B cell (primary cell): ENCODE data around the gene FOLR3. TPM values are rescaled to one million over a fixed set of nuclear protein-coding genes. Genes with fewer than 3 reads are reported as not detected.

Experiments used
- ATAC-seq: fragments of 200-7000 bp; cut with Tn5 transposase; one replicate; pipeline ENCODE4 v1.10.0; 2021; ENCODE audit warnings: low read depth, mild to moderate bottlenecking, moderate number of reproducible peaks, moderate library complexity
- CTCF ChIA-PET: fragments of 350-600 bp; sonication (Branson Sonifier 250); formaldehyde crosslinking; loops from one replicate; lab custom pipeline; 2021; ENCODE audit warnings: antibody characterized with exemption, inconsistent platforms; lab: Charles Lee
- POLR2A ChIA-PET: fragments of 350-600 bp; sonication (Branson Sonifier 250); formaldehyde crosslinking; loops from one replicate; lab custom pipeline; 2021; ENCODE audit warnings: antibody characterized with exemption; lab: Charles Lee
- DNase-seq: peaks from one replicate; pipeline ENCODE4 v3.0.0; 2013
- H2AFZ ChIP-seq: 2 replicates; pipeline ENCODE4 v1.6.1; 2012; ENCODE audit warnings: mild to moderate bottlenecking, low read depth, low read length; ENCODE audit not compliant: insufficient read depth, poor library complexity, severe bottlenecking
- H3K27ac ChIP-seq, 2 donors: 1 replicate in 1 of 2; 2 replicates in 1 of 2; pipeline ENCODE4 v1.5.1; 2012 to 2013; ENCODE audit warnings: low read length in 2 of 2, mild to moderate bottlenecking in 2 of 2, moderate library complexity in 1 of 2
- H3K27me3 ChIP-seq, 4 experiments: fragments of 200-600 bp in 1 of 4; sonication (generic) in 1 of 4; replicated peaks in 1 of 4; 1 replicate in 2 of 4; 2 replicates in 2 of 4; pipeline versions ENCODE4 v1.6.1 to v1.7.0; 2013 to 2016; ENCODE audit warnings: low read length in 3 of 4, mild to moderate bottlenecking in 2 of 4, mixed read lengths in 1 of 4, moderate library complexity in 1 of 4; ENCODE audit not compliant: insufficient read depth in 4 of 4, control insufficient read depth in 3 of 4; ENCODE audit errors: control extremely low read depth in 1 of 4
- H3K36me3 ChIP-seq, 2 experiments: replicated peaks in 1 of 2; 1 replicate in 1 of 2; 2 replicates in 1 of 2; pipeline versions ENCODE4 v1.6.1 to v1.7.1; 2013; ENCODE audit warnings: low read length in 1 of 2; ENCODE audit not compliant: insufficient read depth in 2 of 2, control insufficient read depth in 1 of 2; ENCODE audit errors: control extremely low read depth in 1 of 2, extremely low read depth in 1 of 2
- H3K4me1 ChIP-seq, 2 donors: fragments of 200-600 bp in 1 of 2; sonication (generic) in 1 of 2; 1 replicate in 1 of 2; 2 replicates in 1 of 2; pipeline versions ENCODE4 v1.5.1 to v1.6.1; 2013 to 2017; ENCODE audit warnings: low read length in 2 of 2; ENCODE audit not compliant: control insufficient read depth in 2 of 2, insufficient read depth in 2 of 2
- H3K4me2 ChIP-seq: replicated peaks from 2 replicates; pipeline ENCODE3; 2012; ENCODE audit warnings: mild to moderate bottlenecking, low read depth, low read length; ENCODE audit not compliant: poor library complexity, severe bottlenecking
- H3K4me3 ChIP-seq, 5 experiments: fragments of 200-600 bp in 1 of 5; sonication (generic) in 1 of 5; 1 replicate in 3 of 5; 2 replicates in 2 of 5; pipeline versions ENCODE4 v1.5.1 to v1.7.0; 2011 to 2016; ENCODE audit warnings: low read length in 4 of 5, mild to moderate bottlenecking in 4 of 5, low read depth in 2 of 5, control low read depth in 1 of 5, moderate library complexity in 1 of 5; ENCODE audit not compliant: insufficient read depth in 1 of 5; ENCODE audit errors: control extremely low read depth in 1 of 5, extremely low read depth in 1 of 5
- H3K79me2 ChIP-seq: fragments of 200-600 bp; sonication (generic); one replicate; pipeline ENCODE4 v1.6.0; 2016; ENCODE audit warnings: low read length; ENCODE audit not compliant: control insufficient read depth, insufficient read depth
- H3K9ac ChIP-seq: fragments of 200-600 bp; sonication (generic); 2 replicates; pipeline ENCODE4 v1.6.1; 2017; ENCODE audit warnings: mild to moderate bottlenecking, low read length, moderate library complexity
- H3K9me3 ChIP-seq, 3 donors: one replicate each; pipeline versions ENCODE4 v1.6.1 to v1.7.1; 2013; ENCODE audit warnings: low read length in 2 of 3; ENCODE audit not compliant: control insufficient read depth in 2 of 3, insufficient read depth in 1 of 3; ENCODE audit errors: control extremely low read depth in 1 of 3
- H4K20me1 ChIP-seq: 2 replicates; pipeline ENCODE4 v1.6.0; 2012; ENCODE audit warnings: mild to moderate bottlenecking, low read length; ENCODE audit not compliant: insufficient read depth, control insufficient read depth, poor library complexity, severe bottlenecking
- H3K27ac Mint-ChIP-seq: one replicate; pipeline ENCODE4 v1.8.0; 2021; ENCODE audit warnings: mixed read lengths
- H3K27me3 Mint-ChIP-seq: one replicate; pipeline ENCODE4 v1.8.0; 2021; ENCODE audit warnings: mixed read lengths
- H3K4me1 Mint-ChIP-seq: one replicate; pipeline ENCODE4 v1.8.0; 2021; ENCODE audit warnings: mixed read lengths
- H3K4me3 Mint-ChIP-seq: one replicate; pipeline ENCODE4 v1.8.0; 2021; ENCODE audit warnings: mixed read lengths
- H3K9me3 Mint-ChIP-seq: one replicate; pipeline ENCODE4 v1.8.0; 2022; ENCODE audit warnings: mixed read lengths; ENCODE audit not compliant: insufficient read depth
- CTCF ChIP-seq: fragments of 200-600 bp; IDR thresholded peaks from one replicate; pipeline ENCODE4 v1.8.0; 2022; ENCODE audit warnings: antibody characterized with exemption, mild to moderate bottlenecking
- EZH2 ChIP-seq: IDR thresholded peaks from 2 replicates; pipeline ENCODE4 v1.6.1; 2012; ENCODE audit warnings: borderline replicate concordance, low read depth, mild to moderate bottlenecking, moderate library complexity, low read length; ENCODE audit not compliant: insufficient read depth, poor library complexity, severe bottlenecking
- WGBS: methylation state at CpG from one replicate; pipeline ENCODE4 v1.1.5; 2013; ENCODE audit warnings: missing lambda C conversion rate; ENCODE audit not compliant: insufficient coverage; 5-methylcytosine and 5-hydroxymethylcytosine counted together
- intact Hi-C: fragments of 100-400 bp; cut with micrococcal nuclease; formaldehyde crosslinking; loops from one replicate; pipeline ENCODE4 v1.10.0; 2022
- polyA plus RNA-seq: library from polyadenylated mRNA; depleted of rRNA; stranded (reverse); fragments of >200 nt; gene quantifications from 2 replicates; pipeline ENCODE4 v1.2.3, GENCODE V29; 2012
- total RNA-seq, 2 donors: library from RNA; stranded (reverse); fragments of 120-200 nt in 1 of 2; gene quantifications; 1 replicate in 1 of 2; 2 replicates in 1 of 2; pipeline versions ENCODE4 v1.2.3 to v1.2.4, GENCODE V29; 2013 to 2022

Gene FOLR3
- total and polyA plus RNA-seq, 2 donors (not counting 1 experiment from before 2014, with no cell fraction given): 0.10 TPM; not detected in 1

GRCh38 chr11:72120930-72121329 lies 14.6 kb upstream of the FOLR3 start:
- H3K79me2 ChIP-seq: no peaks in the 10 kb centered on the region
- CTCF ChIA-PET: no interaction called here
- no peak overlapping the region for H2AFZ ChIP-seq

GRCh38 chr11:72122607-72123006 lies 12.9 kb upstream of the FOLR3 start:
- no peak overlapping the region for H3K27ac ChIP-seq
- H3K4me2 ChIP-seq: no peak overlapping the region
- H3K9ac ChIP-seq: no peak overlapping the region
- H3K36me3 ChIP-seq: no peaks in the 10 kb centered on the region
- POLR2A ChIA-PET: no interaction called here
- WGBS: no CpG with 5 or more reads among the region's 1 CpG
- H3K4me1 Mint-ChIP-seq: no peaks in the 10 kb centered on the region
- H3K4me3 Mint-ChIP-seq: no peak overlapping the region
- H3K27me3 Mint-ChIP-seq: peaks cover 39% of the 10 kb centered on the region
- DNase-seq (no peak), ATAC-seq (no peak)
- peaks cover 0 to 13% (median 2%) of the 10 kb centered on the region in 4 experiments for H3K27me3 ChIP-seq
- CTCF ChIA-PET: interaction anchor here (1.0 to 1.2 kb wide), 2 partner anchors 21 to 22 kb away, joined by 3 read pairs; no protein-coding TSS in a partner anchor
- TF ChIP-seq CTCF (no peak), EZH2 (no peak)
- intact Hi-C loops: no loop called here
- H4K20me1 ChIP-seq: no peaks in the 10 kb centered on the region
- H3K27ac Mint-ChIP-seq: no peak overlapping the region
- H2AFZ ChIP-seq: no peak overlapping the region
- no peak overlapping the region for H3K4me3 ChIP-seq
- H3K9me3 ChIP-seq: peaks cover 0 to 9% (median 6%) of the 10 kb centered on the region in 3 donors
- H3K79me2 ChIP-seq: no peaks in the 10 kb centered on the region
- peaks cover 3% of the 10 kb centered on the region for H3K9me3 Mint-ChIP-seq
- H3K4me1 ChIP-seq: no peaks in the 10 kb centered on the region

More at GRCh38 chr11:72120930-72121329, 14.6 kb upstream of the FOLR3 start:
- WGBS: 91% methylated on average over 2 of the region's 2 CpGs
- Histone ChIP-seq H3K36me3 (no peaks in the 10 kb centered on the region), H3K9me3 (peaks cover 0 to 9% (median 2%) of the 10 kb centered on the region in 3 donors), H4K20me1 (no peaks in the 10 kb centered on the region), H3K9ac (no peak overlapping the region), H3K4me2 (no peak overlapping the region), H3K27ac (no peak overlapping the region), H3K4me3 (no peak overlapping the region), H3K27me3 (peaks cover 0 to 20% (median 2%) of the 10 kb centered on the region in 4 experiments), H3K4me1 (no peaks in the 10 kb centered on the region)
- Mint-ChIP-seq H3K9me3 (no peaks in the 10 kb centered on the region), H3K27ac (no peak overlapping the region), H3K27me3 (peaks cover 46% of the 10 kb centered on the region), H3K4me3 (no peak overlapping the region), H3K4me1 (no peaks in the 10 kb centered on the region)
- no peak for TF ChIP-seq CTCF
- TF ChIP-seq EZH2: no peak
- intact Hi-C loops: no loop called here
- no peak for DNase-seq
- no peak for ATAC-seq
- POLR2A ChIA-PET: no interaction called here
